GM18508 (cell line): Measurements from ENCODE around the gene GAS6.
"Not testable (repeated sequence)": the region's sequence is repeated elsewhere in the genome, so short reads cannot be mapped to it uniquely, and the experiment has no call there.

ENCODE experiments used
- ATAC-seq: cut with Tn5 transposase; IDR thresholded peaks from one replicate; pipeline ENCODE4 v1.9.1; 2021; ENCODE audit warnings: moderate number of reproducible peaks; ENCODE audit not compliant: insufficient read depth, unreplicated experiment

The GAS6 gene

DNA sequence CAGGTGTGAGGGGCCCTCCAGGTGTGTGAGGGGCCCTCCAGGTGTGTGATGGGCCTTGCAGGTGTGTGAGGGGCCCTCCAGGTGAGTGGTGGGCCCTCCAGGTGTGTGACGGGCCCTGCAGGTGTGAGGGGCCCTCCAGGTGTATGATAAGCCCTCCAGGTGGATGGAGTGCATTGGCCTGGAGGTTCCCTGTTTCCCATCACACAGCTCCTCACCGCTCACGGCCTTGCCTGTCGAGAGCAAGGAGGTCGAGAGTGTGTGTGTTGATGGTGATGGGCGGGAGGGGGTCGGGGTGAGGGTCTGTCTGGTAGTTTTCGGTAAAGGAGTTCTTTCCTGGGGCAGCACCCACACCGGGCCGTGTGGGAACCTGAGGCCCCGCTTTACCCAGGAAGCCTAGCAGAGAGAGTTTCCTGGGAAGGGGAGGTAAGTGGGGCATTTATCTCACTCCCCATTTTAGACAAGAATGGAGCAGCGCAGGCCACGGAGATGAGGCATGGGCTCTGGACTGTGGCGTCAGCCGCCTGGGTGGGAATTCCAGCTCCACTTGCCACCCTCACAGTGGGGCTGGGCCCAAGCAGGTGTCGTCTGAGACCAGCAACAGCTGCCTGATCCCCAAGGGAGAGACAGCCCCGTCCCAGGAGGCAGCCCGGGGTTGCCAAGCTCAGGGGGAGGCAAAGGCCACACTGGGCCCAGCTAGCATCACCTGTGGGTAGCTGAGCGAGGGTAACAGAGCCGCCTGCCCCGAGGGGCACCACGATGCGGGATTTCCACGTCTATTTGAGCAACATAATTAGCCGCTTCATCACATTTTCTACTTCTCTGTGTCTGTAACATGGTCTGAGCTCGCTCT is 10.9 kb upstream of the GAS6 start:
- ATAC-seq, result no peak

DNA sequence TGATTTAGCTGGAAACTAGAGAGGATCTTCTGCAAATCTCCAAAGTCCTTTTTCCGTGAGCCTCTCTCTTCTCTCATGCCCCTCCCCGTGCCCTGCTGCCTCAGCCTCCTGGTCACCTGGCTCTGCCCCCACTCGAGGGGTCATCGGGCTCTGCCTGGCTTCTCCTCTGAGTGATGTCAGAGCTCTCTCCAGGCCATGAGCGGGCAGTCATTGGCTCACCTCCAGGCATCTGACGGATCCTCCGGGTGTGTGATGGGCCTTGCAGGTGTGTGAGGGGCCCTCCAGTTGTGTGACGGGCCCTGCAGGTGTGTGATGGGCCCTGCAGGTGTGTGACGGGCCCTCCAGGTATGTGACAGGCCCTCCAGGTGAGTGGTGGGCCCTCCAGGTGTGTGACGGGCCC is 10.3 kb upstream of the GAS6 start:
- no peak for ATAC-seq

DNA sequence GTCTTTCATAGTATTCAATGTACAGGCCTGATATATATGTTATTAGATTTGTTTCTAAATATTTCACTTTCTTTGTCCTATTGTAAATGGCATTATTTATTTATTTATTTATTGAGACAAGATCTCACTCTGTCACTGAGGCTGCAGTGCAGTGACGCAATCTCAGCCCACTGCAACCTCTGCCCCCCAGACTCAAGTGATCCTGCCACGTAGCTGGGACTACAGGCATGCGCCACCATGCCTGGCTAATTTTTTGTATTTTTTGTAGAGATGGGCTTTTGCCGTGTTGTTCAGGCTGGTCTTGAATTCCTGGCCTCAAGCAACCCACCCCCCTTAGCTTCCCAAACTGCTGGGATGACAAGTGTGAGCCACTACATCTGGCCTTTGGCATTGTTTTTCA is 5.4 kb upstream of the GAS6 start:
- no peak for ATAC-seq

DNA sequence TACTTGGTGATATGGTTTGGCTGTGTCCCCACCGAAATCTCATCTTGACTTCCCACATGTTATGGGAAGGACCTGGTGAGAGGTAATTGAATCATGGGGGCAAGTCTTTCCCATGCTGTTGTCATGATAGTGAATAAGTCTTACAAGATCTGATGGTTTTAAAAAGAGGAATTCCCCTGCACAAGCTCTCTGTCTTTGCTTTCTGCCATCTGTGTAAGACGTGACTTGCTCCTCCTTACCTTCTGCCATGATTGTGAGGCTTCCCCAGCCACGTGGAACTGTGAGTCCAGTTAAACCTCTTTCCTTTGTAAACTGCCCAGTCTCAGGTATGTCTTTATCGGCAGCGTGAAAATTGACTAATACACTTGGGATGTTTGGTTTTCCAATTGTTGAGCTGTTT is 4.0 kb upstream of the GAS6 start:
- ATAC-seq, result not testable (repeated sequence)

DNA sequence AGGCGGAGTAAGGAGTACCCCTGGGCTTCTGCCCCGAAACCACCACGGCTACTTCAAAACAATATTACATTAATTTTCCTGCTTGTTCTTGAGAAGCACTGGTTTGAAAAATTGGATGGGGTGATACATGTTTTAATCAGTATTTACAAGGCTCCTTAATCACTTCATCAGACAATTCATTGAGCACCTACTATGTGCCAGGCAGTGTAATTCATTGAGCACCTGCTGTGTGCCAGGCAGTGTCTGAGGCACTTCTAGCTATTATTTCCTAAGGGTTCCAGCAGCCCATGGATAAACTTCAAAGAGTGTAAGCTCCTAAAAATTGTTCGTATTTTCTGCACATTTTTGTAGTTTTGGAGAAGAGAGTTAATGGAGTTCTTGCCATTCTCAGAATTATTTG is 1.6 kb upstream of the GAS6 start:
- ATAC-seq, result no peak

DNA sequence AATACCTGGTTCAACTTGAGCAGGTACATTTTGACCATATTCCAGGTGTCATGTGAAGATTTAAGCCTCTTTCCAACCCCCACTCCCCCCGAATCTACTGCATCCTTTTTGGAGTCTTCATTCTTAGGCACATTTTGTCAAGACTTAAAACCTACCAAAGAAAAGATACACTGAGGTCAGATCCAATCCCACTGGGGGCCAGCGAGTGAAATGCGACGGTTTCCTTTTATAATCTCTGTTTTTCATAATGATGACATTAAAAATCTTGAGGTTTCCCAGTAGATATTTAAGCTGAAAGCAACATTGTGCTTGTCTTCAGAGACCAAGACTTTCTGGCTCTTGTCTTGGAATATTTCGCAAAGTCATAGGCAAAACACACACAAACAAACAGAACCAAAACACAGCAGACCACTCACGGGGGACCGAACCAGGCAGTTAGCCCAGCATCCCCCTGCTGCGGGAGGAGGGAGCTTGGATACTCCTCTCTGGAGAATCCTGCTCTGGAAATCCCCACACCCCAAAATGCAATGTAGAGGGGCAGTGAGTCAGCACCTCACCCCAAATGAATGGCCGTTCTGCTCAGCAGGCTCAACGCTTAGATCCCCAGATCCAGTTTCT is 506 bp upstream of the GAS6 start:
- ATAC-seq, result no peak

DNA sequence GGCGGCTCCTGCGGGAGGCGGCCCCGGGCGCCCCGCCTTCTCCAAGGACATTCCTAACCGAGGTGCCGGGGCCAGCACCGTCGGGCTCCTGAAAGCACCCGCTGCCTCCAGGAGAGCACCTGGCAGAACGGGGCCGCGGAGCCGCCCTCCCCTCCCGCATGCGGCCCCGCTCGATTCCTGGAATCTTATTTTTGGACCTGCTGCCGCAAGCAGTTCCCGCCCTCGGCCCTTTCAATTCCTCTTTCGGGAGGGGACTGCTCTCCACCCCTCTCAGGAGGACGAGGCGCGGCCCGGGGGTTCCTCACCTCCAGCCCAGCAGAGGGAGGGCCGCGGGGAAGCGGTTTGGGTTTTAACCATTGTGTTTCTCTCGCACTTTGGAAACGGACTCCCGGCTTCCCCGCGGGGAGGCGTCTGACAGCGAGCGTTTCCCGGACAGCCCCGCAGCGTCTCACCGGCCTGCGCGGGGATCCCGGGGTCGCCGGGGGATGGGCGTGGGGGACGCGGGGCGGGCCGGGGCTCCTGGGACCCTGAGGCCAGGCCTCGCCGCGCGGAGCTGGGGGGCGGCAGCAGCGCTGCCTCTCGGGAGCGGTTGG is 849 bp downstream of the GAS6 start:
- ATAC-seq, result no peak

DNA sequence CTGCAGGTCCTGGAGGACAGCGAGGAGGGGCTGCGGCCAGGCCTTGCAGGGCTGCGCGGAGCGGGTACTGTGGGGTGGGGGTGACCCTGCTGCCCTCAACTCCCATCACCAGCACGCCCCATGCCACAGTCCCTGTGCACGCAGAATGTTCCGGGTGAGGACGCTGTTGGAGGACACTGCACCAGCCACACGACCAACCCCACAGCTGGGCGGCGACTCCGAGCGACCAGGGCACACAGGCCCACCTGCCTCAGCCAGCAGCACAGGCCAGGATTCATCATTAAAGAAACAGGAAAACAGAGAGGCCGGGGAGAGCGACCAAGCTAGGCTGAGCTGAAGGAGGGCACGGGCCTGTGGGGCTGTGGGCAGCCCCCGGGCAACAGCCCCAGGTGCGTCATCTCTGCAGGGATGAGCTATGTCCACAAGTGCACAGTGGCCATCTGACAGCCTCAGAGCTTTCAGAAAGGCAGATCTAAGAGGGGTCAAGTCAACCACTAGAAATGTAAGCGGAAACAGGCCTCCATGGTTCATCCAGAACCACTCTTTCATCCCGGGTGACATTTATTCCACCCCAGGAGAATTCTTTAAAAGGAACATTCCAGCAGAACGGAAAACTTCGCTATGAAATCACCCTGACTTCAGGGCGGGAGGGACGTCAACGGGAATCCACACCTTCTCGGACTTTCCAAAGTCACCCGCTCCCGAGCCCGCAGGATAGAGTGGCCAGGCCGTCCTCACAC is 1.5 kb downstream of the GAS6 start:
- ATAC-seq, result no peak

DNA sequence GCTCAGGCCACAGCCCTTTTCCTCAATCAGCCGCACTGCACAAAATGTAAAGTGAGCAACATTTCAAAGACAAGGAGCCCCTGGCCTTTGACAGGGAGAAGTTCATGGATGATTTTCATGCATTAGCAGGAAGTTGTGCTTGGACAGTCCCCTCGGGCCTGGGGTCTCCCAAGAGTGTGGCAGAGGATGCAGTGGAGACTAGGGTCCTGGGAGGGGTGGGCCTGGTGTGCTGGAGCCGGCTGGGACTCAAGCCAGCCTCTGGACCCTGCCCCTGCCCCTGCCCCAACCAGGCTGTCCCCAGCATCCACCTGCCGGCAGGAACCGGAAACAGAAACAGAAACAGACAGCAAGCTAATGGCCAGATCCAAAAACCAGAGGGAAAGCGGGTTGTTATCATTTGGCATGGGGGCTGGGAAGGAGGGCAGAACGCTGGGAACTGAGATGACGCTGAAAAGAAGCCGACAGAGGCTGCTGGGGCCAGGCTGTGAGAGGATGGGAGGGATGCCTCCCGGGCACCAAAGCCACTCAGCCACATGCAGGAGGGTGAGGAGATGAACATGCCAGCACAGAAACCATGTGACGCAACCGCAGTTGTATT is 2.3 kb downstream of the GAS6 start:
- no peak for ATAC-seq

DNA sequence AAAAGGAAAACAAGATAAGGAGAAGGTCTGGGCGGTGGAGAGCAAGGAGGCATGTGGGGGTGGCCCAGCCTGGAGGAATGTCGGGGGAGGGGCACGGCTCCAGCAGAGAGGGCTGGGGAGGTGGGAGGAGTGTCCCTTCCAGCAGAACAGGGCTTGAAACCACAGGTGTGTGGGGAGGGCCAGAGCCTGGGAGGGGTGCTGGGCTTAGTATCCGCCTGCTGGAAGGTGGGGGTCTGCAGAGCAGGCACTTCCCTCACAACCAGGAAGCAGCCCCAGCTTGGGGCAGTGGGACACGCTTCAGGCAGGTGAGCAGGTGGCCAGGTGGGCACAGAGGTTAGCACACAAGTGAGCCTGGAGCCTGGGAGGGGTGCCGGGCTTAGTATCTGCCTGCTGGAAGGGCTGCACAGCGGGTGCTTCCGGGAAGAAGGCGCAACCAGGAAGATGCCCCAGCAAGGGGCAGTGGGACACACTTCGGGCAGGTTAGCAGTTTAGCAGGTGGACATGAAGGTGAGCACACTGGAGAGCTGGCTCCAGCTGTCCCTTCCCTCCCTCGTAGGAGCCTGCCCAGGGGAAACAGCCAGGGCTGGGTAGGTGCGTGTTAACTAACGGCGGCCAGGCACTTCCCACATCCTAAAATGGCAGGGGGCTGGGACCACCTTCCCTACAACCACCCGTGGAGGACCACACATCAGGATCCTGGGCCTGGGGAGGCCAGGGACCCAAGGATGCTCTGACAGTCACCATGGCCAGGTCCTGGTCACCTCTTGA is 3.0 kb downstream of the GAS6 start:
- no peak for ATAC-seq

DNA sequence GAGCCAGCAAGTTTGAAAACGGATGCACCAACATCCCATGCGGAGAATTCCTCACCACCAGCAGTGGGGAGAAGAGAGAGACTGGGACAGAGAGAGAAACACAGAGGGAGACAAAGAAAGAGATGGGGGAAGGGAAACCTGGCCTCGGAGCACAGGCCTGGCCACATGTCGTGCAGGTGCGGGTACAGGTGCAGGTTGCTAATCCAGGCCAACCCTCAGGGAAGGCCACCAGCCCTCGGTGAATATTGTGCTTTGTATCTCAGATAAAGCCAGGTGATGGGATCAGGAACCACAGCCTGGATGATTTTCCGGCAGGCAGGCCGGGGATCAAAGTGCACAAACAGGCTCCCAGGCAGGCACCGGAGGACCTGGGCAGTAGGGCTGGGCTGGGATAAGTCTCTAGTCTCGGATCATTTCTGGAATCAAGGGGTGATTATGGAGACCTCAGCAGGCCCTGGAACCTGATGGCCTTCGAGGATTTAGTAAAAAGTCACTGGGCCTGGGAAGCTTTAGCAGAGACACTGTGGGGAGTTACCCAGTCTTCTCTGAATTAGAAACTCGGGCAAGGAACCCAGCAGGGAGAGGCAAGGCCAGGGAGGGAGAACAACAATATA is 3.7 kb downstream of the GAS6 start:
- no peak for ATAC-seq

DNA sequence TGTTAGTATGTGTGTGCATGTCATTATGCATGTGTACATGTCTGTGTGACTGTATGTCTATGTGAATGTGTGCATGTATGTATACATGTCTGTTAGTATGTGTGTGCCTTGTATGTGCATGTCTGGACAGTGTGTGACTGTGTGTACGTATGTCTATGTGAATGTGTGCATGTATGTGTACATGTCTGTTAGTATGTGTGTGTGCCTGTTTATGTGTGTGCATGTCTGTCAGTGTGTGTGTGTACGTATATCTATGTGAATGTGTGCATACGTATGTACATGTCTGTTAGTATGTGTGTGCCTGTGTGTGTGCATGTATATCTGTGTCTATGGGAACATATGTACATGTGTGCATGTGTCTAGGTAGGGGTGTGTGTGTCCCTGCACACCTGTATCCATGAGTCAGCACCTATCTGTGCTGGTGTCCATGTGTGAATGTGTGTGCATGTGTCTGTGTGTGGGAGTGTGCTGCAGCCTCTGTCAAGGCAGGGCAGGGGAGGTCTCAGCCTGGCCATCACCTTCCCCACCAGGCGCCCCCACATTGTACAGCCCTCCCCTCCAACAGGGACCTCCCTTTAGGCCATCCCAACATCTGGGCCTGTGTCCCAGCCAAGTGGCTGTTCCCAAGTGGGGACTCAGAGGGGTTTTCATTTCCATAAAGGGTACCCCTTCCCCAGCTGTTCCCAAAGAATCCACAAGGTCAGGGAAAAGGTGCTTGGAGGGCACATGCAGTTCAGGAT is 4.4 kb downstream of the GAS6 start:
- no peak for ATAC-seq

DNA sequence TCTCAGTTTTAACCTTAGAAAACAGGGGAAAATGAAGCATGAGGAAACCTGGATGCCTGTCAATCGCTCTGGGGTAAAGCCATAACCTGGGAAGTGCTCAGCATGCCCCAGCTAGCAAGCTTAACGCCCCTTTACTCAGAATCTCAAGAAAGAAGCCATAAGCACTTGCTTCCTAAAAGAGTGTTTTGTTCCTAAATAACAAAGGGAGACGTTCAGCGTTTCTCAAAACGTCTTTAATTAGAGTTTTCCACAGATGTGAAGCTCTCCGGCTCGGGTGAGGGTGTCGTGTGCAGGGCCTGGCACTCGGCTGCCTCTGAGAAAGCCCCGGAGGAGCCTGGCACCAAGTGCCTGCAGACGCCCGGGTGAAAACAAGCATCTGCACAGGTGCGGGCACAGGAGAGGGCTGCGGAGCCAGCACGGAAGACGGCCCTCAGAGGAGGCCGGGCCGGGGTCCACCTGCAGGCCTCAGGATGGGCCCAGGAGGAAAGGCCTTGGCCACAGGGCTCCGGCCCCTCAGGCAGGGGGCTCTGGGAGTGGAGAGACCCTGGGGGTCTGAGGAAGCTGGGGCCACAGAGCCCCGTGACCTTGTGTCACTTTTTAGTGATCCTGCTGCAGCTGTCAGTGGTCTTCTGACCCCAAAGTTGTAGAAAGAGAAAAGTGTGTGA is 6.2 kb downstream of the GAS6 start:
- ATAC-seq, result no peak

DNA sequence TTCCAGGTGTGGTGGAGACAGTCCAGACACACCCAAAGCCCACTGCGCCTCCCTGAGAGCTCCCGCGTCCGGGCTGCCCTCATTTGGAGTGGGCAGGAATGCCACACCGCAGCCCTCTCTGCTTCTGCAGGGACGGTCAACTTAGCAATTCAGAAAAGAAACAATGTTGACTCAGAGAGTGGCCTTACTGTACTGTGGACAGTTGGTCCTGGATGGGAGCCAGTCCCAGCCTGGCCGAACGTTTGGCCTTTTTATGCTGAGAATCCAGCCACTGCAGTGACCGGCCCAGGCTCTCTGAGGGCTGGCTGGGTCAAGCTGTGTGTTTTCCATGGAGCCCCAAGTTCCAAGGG is 7.2 kb downstream of the GAS6 start:
- no peak for ATAC-seq

DNA sequence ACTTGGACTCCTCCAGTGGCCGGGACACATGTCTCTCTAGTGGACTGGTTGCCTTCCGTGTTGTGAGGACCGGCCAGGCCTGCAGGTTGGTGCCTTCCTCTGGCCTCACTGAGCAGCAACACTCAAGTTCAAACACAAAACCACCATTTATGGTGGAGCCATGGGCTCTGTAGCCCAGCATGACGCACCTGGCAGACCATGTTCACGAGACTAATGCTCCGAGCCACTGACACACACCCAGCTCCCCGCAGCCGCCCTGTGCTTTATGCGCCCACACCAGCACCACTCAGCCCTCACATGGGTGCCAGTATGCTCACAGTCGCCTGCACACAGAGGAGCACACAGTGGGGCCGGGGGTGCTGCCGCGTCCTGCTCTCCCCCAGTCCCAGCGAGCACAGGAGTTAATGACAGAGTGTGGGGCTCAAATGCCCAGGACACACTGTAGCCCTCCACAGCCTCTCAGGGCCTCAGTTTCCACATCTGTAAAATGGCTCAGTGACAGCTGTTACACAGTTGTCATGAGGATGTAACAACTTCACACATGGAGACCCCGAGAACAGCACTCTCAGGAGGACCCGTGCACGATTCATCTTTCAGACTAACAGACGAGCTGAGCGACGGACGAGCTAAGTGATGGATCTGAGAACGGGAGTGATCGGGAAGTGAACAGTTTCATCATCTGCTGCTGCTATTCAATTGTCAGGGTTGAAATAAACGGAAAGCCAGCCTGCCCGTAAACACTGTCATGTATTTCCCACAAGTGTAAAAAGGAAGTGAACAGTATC is 7.8 kb downstream of the GAS6 start:
- ATAC-seq, result no peak

DNA sequence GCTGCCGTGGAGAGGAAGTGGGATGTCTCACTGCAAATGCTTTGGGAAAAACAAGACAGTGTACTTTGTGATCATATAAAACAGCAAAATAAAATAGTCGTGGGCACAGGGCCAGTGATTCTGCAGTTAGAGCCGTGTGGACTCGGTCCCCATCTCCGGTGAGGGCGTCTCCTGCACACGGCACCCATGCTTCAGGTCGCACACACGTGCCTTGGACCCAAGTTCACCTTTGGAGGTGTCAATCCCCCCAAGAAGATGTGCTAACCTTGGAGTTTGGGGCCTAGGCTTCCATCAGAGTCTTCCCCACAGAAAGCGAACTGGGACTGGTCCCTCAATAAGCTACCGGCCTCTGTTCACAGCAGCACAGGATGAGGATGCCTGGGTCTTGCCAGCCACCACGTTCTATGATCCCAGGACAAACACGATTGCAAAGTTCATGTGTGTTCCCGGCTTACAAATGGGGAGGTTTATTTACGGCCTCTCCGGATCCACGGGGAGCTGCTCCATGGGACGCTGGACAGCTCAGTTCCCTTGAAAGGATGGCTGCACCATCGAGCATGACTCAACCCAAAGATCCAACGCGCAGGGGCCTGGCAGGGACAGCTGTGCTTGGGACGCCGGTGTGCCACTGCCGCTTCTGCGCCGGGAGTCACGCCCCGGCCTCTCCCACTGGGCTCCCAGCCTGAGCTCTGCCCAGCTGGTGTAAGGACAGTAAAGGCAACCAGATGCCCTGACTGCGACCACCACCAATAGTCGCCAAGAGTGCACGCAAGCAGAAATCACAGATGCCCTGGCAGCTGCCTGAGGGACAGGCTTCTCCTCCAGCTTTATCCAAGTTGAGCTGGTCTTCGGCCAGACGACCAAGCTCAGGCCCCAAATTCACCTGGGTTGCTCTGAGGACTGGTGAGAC is 8.6 kb downstream of the GAS6 start:
- no peak for ATAC-seq
